GM12891 (cell line): Measurements from ENCODE around the gene TNS1.

Experiments
- PAX5 ChIP-seq: IDR thresholded peaks from 2 replicates; pipeline ENCODE4 v1.6.1; 2011; ENCODE audit warnings: low read length, moderate library complexity, mild to moderate bottlenecking; ENCODE audit not compliant: insufficient read depth, severe bottlenecking
- POLR2A ChIP-seq: IDR thresholded peaks from 2 replicates; pipeline ENCODE4 v1.6.1; 2011; ENCODE audit warnings: low read depth, low read length, control low read depth
- POLR2AphosphoS5 ChIP-seq: IDR thresholded peaks from 2 replicates; pipeline ENCODE4 v1.6.1; 2011; ENCODE audit warnings: low read depth, low read length, control low read depth
- POU2F2 ChIP-seq: IDR thresholded peaks from 2 replicates; pipeline ENCODE4 v1.6.1; 2011; ENCODE audit warnings: low read depth, mild to moderate bottlenecking, control low read depth, low read length, moderate library complexity
- SPI1 ChIP-seq: IDR thresholded peaks from 2 replicates; pipeline ENCODE4 v1.6.1; 2011; ENCODE audit warnings: low read depth, low read length, control low read depth
- TAF1 ChIP-seq: IDR thresholded peaks from 2 replicates; pipeline ENCODE4 v1.6.1; 2011; ENCODE audit warnings: low read depth, low read length, control low read depth

DNA sequence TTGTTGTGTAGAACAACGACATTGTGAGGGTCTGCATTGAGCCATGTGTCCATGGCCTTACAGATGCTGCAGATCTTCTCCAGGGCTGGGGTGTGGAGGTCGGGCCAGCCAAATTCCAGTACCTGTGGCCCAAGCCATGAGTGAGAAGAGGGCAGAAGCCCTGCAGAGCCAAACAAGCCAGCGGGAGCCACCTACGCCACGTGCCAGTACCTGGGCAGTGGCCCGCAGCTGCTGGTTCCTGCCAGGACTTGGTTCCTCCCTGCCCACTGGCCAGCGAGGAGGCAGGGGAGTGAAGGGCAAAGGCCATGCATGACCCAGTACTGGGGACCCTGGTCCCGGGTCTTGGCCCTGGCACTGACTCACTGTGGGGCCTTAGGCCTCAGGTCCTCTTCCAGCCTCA, 109.4 kb downstream of the TNS1 start:
- TF ChIP-seq POLR2A (no peak), POLR2AphosphoS5 (no peak), SPI1 (no peak), TAF1 (no peak), PAX5 (no peak), POU2F2 (no peak)
